ENCODE measurements around the gene EML2. TPM values are rescaled to one million over a fixed set of nuclear protein-coding genes. Genes with fewer than 3 reads are reported as not detected.

The EML2 gene
- total and polyA plus RNA-seq, 7 donors = 6.2 to 31.1 (median 10.4) TPM

DNA sequence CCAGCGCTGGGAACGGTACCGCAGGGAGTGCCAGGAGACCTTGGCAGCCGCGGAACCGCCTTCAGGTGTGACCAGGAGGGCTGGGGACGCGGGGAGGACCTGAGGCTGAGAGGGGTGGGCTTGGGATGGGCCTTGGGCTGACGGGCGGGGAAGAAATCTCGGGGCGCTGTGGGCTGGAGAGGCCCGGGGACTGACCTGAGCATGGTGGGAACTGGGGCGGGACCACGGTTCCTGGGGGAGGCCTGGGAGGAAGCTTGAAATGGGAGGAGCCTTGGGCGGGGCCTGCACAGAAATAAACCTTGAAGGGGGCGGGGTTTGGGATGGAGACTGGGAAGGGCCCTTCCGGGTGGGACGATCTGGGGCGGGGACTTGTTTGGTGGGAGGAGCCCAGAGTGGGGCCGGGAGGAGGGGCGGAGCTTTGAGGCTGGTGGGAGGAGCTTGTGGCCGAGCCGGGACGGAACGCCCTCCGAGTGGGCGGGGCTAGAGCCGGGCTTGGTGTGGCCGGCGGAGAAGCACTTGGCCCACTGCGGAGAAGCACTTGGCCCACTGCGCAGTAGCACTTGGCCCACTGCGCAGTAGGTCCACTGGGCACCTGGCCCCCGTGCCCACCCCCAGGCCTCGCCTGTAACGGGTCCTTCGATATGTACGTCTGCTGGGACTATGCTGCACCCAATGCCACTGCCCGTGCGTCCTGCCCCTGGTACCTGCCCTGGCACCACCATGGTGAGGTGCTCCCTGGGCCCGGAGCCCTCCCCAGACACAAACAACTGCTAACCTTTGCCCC, 31.7 kb upstream of the EML2 start:
- intact Hi-C loops (cut with DNase I) = no loop called here
- peaks cover 11% of the 10 kb centered on the region for H3K4me1 ChIP-seq
- H3K9me3 ChIP-seq = no peaks in the 10 kb centered on the region
- peak overlapping the region; percentile 22 for H3K4me3 ChIP-seq
- no peaks in the 10 kb centered on the region for H3K36me3 ChIP-seq (ENCODE audit: insufficient read depth in 1 of 2, low read depth in 1 of 2)
- DNase-seq (peak; percentile 61 to 80), ATAC-seq (peak; percentile 60 to 83 (median 73))
- no peak overlapping the region for H3K27ac ChIP-seq
- H3K27me3 ChIP-seq (ENCODE audit: insufficient read depth in 3 of 3, low read length in 2 of 3) = peaks cover 0 to 84% (median 24%) of the 10 kb centered on the region in 3 donors
- TF ChIP-seq, protein P1, sequence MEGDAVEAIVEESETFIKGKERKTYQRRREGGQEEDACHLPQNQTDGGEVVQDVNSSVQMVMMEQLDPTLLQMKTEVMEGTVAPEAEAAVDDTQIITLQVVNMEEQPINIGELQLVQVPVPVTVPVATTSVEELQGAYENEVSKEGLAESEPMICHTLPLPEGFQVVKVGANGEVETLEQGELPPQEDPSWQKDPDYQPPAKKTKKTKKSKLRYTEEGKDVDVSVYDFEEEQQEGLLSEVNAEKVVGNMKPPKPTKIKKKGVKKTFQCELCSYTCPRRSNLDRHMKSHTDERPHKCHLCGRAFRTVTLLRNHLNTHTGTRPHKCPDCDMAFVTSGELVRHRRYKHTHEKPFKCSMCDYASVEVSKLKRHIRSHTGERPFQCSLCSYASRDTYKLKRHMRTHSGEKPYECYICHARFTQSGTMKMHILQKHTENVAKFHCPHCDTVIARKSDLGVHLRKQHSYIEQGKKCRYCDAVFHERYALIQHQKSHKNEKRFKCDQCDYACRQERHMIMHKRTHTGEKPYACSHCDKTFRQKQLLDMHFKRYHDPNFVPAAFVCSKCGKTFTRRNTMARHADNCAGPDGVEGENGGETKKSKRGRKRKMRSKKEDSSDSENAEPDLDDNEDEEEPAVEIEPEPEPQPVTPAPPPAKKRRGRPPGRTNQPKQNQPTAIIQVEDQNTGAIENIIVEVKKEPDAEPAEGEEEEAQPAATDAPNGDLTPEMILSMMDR (IDR thresholded peaks at IDR 0.05) = no peak
- WGBS, 3 donors = 9 to 12% (median 10%) methylated on average over 36 to 42 of the region's 42 CpGs

DNA sequence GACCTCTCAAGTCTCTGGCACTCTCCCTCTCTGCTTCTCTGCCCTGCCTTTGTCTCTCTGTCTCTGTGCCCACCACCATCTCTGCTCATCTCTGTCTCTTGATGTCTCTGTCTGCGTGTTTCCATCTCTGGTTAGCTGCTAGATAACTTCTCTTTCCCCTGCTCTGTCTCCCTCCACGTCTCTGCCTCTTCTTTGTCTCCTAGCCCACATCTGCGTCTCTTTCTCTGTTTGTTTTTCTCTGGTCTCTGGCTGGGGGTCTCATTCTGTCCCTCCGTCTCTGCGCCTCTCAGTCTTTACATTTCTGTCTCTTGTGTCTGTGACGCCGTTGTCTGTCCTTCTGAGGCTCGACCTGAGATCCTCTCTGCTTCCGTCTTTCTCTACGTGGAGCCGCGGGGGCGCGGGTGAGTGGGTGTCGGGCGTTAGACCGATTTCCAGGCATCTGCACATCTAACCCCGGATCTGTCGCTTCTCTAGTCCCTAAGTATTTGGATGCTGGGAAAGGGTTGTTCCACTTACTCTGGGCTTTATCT, 29.2 kb upstream of the EML2 start:
- H3K4me1 ChIP-seq = peaks cover 11% of the 10 kb centered on the region
- peak overlapping the region; percentile 53 for H3K4me3 ChIP-seq
- H3K27ac ChIP-seq = no peak overlapping the region
- no peaks in the 10 kb centered on the region for H3K36me3 ChIP-seq (ENCODE audit: insufficient read depth in 1 of 2, low read depth in 1 of 2)
- DNase-seq (no peak), ATAC-seq (no peak)
- peaks cover 0 to 88% (median 24%) of the 10 kb centered on the region in 3 donors for H3K27me3 ChIP-seq (ENCODE audit: insufficient read depth in 3 of 3, low read length in 2 of 3)
- intact Hi-C loops (cut with DNase I) = no loop called here
- WGBS, 3 donors = 1 to 2% (median 1%) methylated on average over 19 of the region's 19 CpGs
- TF ChIP-seq, protein P1 (IDR thresholded peaks at IDR 0.05) = no peak
- H3K9me3 ChIP-seq = no peaks in the 10 kb centered on the region

DNA sequence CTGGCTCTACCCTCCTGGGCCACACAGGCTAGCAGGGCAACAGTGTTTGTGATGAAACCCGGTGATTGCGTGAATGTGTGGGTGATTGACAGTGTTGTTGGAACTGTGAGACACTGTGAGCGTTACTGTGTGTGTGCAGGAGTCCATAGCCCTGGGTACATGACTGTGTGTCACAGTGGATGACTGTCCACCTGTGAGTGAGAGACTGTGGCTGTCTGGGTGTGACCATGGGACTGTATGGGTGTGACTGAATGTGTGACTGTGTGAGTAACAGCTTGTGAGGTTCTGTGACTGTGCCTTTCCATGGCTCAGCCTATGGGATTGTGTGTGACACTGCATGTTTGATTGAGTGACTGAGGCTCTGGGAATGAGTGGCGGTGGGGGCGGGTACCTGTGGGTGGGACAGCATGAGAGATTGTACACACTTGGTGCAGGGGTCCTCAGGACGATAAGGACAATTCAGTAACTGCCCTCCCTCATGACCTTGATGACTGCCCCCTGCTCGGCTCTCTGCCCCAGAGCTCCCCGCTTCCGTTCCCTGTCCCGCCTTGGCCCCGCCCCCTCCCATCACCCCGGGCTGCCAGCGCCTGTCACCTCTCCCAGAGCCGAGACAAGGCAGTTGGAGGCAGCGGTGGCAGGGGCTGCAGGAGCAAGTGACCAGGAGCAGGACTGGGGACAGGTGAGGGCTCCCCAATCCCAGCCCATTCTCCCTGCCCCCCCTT, 28.6 kb upstream of the EML2 start, which contains the start of gene GIPR:
Gene GIPR (plus strand): TSS at position 602 of the 722 bp plus-strand sequence. CDS start 1,300 bp downstream, outside the sequence.
- Histone ChIP-seq H3K4me1 (peaks cover 11% of the 10 kb centered on the region), H3K27me3 (ENCODE audit: insufficient read depth in 3 of 3, low read length in 2 of 3) (peaks cover 0 to 82% (median 24%) of the 10 kb centered on the region in 3 donors), H3K36me3 (ENCODE audit: insufficient read depth in 1 of 2, low read depth in 1 of 2) (no peaks in the 10 kb centered on the region), H3K4me3 (peak within 1 kb of the TSS; percentile 53), H3K27ac (no peak within 1 kb of the TSS), H3K9me3 (no peaks in the 10 kb centered on the region)
- DNase-seq = peak in 1 of 2 donors; percentile 33
- 14 to 16% (median 14%) methylated on average over 15 of the region's 15 CpGs for WGBS, 3 donors
- ATAC-seq = peak; percentile 21 to 47 (median 29)
- intact Hi-C loops (cut with DNase I) = no loop called here
- TF ChIP-seq, protein P1 (IDR thresholded peaks at IDR 0.05) = no peak

DNA sequence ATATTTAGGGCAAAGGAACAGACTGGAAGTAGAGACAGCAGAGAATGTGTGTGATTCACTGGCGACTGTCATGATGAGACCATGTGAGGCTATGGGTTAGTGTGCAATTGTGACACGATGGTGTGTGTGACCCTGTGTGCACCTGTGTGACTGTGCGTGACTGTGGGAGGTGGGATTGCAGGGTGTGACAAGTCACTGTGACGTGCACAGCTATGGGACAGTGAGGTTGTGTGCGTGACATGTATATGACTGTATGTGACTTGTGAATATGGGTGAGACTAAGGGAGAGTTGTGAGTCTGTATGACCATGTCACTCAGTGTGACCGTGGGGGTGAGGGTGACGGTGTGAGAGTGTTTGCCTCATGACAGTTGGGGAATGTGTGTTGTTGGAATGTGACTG, 25.4 kb upstream of the EML2 start:
- intact Hi-C loops (cut with DNase I) = no loop called here
- Histone ChIP-seq H3K9me3 (no peaks in the 10 kb centered on the region), H3K4me1 (peaks cover 10% of the 10 kb centered on the region), H3K36me3 (ENCODE audit: insufficient read depth in 1 of 2, low read depth in 1 of 2) (no peaks in the 10 kb centered on the region), H3K27me3 (ENCODE audit: insufficient read depth in 3 of 3, low read length in 2 of 3) (peaks cover 0 to 50% (median 16%) of the 10 kb centered on the region in 3 donors), H3K4me3 (no peak overlapping the region), H3K27ac (no peak overlapping the region)
- no peak for ATAC-seq
- TF ChIP-seq, protein P1 (IDR thresholded peaks at IDR 0.05) = no peak
- DNase-seq = no peak
- 58 to 62% (median 62%) methylated on average over 7 of the region's 7 CpGs for WGBS, 3 donors
